Fibroblast of pulmonary artery (primary cell): ENCODE data around the gene CDHR3.

Experiments used
- DNase-seq: peaks from one replicate; pipeline ENCODE4 v3.0.0-alpha.2; 2010; ENCODE audit warnings: low read depth
- H3K4me3 ChIP-seq: replicated peaks from 2 replicates; pipeline ENCODE4 v1.5.1; 2011; ENCODE audit warnings: low read depth, mild to moderate bottlenecking, control low read depth, low read length, moderate library complexity
- TF ChIP-seq, protein P1 (sequence below): IDR thresholded peaks from 2 replicates; pipeline ENCODE4 v1.5.1; 2011; ENCODE audit warnings: mild to moderate bottlenecking, control low read depth, low read length, inconsistent platforms; ENCODE audit errors: missing control alignments

CDHR3 gene

DNA sequence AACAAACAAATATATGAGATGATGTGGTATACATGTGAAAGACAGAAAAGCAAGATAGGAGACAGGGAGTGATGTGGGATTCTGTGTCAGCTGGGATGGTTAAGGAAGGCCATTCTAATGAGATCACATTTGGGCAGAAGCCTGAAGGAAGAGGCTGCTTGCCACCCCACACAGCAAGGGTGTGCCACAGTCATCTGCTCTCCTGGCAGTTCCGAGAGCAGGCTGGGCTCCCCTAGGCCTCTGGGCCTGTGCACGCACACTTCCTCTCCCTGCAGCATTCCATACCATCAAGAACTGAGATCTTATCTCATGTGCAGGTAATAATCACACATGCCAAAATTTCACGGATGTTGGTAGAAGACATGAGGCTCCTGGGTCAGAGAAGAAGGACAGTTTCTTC lies 105.9 kb downstream of the CDHR3 start:
- no peak for DNase-seq
- no peak overlapping the region for H3K4me3 ChIP-seq
- TF ChIP-seq, protein P1, sequence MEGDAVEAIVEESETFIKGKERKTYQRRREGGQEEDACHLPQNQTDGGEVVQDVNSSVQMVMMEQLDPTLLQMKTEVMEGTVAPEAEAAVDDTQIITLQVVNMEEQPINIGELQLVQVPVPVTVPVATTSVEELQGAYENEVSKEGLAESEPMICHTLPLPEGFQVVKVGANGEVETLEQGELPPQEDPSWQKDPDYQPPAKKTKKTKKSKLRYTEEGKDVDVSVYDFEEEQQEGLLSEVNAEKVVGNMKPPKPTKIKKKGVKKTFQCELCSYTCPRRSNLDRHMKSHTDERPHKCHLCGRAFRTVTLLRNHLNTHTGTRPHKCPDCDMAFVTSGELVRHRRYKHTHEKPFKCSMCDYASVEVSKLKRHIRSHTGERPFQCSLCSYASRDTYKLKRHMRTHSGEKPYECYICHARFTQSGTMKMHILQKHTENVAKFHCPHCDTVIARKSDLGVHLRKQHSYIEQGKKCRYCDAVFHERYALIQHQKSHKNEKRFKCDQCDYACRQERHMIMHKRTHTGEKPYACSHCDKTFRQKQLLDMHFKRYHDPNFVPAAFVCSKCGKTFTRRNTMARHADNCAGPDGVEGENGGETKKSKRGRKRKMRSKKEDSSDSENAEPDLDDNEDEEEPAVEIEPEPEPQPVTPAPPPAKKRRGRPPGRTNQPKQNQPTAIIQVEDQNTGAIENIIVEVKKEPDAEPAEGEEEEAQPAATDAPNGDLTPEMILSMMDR = no peak

- no peak overlapping the region for H3K4me3 ChIP-seq
- TF ChIP-seq, protein P1 = no peak
- DNase-seq = no peak
These were observed 106.6 kb downstream of the CDHR3 start for GRCh38 chr7:106069471-106070200.

DNA sequence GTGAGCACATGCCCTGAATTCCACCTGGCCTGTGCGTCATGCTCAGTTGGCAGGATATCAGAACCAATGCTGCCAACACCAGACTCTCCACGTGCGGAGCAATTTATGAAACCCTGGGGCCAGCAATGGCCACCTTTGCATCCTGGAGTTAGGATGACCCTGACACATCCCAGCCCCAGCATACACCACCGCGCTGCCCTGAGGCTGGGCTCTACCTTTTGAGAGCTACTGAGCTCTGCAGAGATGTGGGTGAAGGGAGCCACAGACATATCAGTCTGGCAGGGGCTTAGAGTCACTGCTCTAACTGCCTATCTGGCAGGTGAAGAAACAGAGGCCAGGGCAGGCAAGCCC lies 107.1 kb downstream of the CDHR3 start:
- no peak overlapping the region for H3K4me3 ChIP-seq
- TF ChIP-seq, protein P1 = no peak
- DNase-seq = no peak

- DNase-seq = no peak
- TF ChIP-seq, protein P1 = no peak
- H3K4me3 ChIP-seq = no peak overlapping the region
These were observed 107.6 kb downstream of the CDHR3 start for GRCh38 chr7:106070567-106071254.

DNA sequence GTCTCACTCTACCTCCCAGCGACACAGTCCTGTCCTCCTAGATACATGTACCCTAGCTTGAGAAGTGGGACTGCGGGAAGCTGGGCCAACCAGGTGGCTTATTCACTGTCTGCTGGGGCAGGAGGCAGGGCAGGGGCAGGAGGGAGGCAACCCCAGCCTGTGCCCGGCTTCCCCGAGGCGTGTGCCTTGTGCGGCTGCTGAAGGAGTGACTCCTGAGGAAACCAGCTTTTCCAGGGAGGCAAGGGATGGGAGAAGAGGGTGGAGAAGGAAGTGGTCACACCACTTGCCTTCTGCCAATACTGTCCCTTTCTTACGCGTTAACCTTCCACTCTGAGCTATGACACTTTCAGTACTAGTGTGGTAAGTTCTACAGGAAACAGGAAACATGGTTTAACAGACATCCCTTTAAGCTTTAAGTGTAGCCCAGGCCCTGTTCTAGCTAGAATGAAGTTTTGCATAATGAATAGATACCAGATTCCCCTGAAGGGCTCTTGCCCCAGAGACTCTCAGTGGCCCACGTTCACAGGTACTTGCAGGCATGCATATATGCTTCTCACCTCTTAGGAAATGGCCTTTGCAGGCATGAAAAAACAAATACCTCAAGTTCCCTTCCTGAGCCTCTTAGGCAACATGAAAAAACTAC lies 108.4 kb downstream of the CDHR3 start:
- TF ChIP-seq, protein P1 = no peak
- H3K4me3 ChIP-seq = no peak overlapping the region
- DNase-seq = peak; percentile 25

DNA sequence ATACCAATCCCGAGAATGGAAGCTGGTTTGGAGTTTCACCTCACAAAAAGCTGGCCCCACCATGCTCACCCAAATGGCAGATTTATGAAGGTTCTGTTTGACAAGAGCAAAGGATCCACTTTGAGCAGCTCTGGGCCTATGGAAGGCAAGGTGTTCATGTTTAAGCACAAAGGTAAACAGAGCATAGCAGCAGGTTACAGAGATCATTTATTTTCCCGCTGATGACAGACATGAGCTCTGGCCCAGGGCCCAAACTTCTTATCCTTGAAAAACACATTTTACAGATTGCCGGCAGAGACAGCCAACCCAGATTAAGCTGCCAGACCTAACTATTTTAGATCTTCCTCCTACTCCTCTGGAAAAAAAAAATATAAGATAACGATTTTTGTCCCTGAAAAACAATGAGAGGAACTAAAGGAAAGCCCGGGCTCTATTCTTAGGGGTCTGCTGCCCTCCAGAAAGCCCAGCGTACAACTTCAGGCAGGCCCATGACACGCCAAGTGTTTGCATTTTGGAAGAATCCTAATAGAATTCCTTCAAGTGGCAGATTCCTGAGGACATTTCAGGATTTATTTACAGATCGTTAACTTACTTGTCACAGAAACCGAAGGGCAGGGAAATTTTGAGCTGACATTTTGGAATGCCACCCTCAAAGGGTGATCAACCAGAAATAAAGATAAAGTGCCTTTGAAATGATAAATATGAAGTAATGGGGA lies 109.1 kb downstream of the CDHR3 start:
- TF ChIP-seq, protein P1 = no peak
- no peak for DNase-seq
- no peak overlapping the region for H3K4me3 ChIP-seq
